ENCODE results near the gene USP9X. TPM values are rescaled to one million over a fixed set of nuclear protein-coding genes. Genes with fewer than 3 reads are reported as not detected.

USP9X gene
- total RNA-seq, 1 donor from 2014 or later = 68.3 TPM

DNA sequence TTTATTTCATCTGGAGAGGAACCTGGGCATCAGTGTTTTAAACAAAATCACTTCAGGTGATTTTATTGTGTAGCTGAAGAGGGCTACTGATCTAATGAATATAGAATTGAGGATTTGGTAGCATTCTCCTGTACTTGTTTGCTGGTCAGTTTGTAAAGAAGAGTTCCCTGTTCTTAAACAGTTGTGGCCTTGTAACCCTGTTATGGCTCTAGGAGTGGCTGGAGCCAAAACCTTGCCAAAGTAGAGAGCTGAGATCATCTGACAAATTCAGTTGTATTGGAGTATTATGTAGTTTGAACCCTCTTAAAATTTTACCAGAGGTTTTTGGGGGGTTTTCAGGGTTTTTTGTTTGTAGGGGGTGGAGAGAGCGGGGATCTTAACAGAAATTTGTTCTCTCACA is 36.5 kb downstream of the USP9X start:
- Mint-ChIP-seq H3K27ac (no peak overlapping the region), H3K4me1 (peaks cover 76% of the 10 kb centered on the region), H3K4me3 (no peak overlapping the region), H3K36me3 (ENCODE audit: low read depth) (peaks cover 15% of the 10 kb centered on the region), H3K27me3 (no peaks in the 10 kb centered on the region), H3K9me3 (no peaks in the 10 kb centered on the region)
- no peak for DNase-seq
- POLR2A ChIA-PET = no interaction called here
- CTCF ChIA-PET = no interaction called here
- TF ChIP-seq CTCF (IDR thresholded peaks at IDR 0.05) = no peak
- no peak for ATAC-seq (ENCODE audit: low read depth)
- intact Hi-C loops (cut with micrococcal nuclease) = no loop called here

DNA sequence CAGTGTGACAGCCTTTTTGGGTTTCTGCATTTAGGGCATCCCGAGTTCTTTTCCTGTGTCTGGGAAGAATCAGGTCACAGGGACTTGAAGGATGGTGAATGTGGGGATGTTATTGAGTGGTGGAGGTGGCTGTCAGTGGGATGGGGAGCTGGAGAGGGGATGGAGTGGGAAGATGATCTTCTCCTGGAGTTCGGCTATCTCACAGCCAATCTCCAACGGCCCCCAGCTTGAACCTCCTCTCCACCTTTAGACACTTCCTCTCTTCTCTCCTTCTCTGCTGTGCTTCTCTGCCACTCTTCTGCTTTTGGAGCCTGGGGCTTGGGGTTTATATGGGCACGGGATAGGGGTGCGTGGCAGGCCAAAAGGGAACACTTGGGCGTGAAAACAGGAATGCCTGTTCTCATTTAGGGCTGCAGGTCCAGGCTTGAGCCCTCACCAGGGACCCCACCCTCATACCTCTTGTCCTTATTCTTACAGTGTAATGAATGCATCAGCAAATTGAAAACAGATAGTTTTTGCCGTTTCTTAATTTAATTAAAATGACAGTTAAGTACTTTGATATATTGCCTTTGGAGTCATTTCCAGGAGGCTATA is 37.5 kb downstream of the USP9X start:
- ChIA-PET POLR2A (no interaction called here), CTCF (no interaction called here)
- peaks cover 16% of the 10 kb centered on the region for H3K36me3 Mint-ChIP-seq (ENCODE audit: low read depth)
- no peak for TF ChIP-seq CTCF (IDR thresholded peaks at IDR 0.05)
- no peaks in the 10 kb centered on the region for H3K9me3 Mint-ChIP-seq
- peaks cover 72% of the 10 kb centered on the region for H3K4me1 Mint-ChIP-seq
- no peak for DNase-seq
- H3K27me3 Mint-ChIP-seq = no peaks in the 10 kb centered on the region
- ATAC-seq (ENCODE audit: low read depth) = no peak
- intact Hi-C loops (cut with micrococcal nuclease) = no loop called here
- H3K4me3 Mint-ChIP-seq = no peak overlapping the region
- no peak overlapping the region for H3K27ac Mint-ChIP-seq

DNA sequence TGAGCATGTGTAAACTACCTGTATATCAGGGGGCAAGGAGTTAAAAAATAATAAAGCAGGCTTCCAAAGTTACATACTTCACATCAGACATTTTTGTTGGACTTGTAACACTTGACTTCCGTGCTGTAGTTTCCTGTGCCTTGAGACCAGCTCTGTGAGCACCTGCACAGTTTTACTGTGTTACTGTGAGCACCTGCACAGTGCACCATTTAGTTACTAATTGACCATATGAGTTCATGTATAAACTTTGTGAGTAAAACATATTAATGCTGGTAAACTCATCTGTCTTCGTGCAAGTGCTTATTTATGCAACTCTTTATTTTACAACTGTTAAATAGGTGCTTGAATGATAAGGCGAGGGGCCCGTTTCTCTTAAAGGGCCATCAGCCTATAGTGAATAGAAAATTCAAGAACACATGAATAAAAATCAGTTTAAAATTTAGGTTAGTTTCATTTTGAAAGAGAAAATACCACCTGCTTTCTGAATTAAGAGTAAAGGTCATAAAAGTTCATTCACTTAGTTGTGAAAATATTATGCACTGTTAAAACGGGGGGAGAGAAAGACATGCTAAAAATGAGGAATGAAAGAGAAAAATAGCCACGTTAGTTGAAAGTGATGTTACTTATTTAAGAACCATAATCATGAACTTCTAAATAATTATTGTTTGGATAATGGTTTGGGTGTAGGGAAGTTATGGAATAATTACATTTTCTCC is 42.4 kb downstream of the USP9X start:
- Mint-ChIP-seq H3K27ac (no peak overlapping the region), H3K9me3 (no peaks in the 10 kb centered on the region), H3K27me3 (no peaks in the 10 kb centered on the region), H3K36me3 (ENCODE audit: low read depth) (peaks cover 31% of the 10 kb centered on the region), H3K4me3 (no peak overlapping the region), H3K4me1 (peaks cover 33% of the 10 kb centered on the region)
- DNase-seq = no peak
- ATAC-seq (ENCODE audit: low read depth) = no peak
- no peak for TF ChIP-seq CTCF (IDR thresholded peaks at IDR 0.05)
- ChIA-PET CTCF (no interaction called here), POLR2A (no interaction called here)
- intact Hi-C loops (cut with micrococcal nuclease) = no loop called here

DNA sequence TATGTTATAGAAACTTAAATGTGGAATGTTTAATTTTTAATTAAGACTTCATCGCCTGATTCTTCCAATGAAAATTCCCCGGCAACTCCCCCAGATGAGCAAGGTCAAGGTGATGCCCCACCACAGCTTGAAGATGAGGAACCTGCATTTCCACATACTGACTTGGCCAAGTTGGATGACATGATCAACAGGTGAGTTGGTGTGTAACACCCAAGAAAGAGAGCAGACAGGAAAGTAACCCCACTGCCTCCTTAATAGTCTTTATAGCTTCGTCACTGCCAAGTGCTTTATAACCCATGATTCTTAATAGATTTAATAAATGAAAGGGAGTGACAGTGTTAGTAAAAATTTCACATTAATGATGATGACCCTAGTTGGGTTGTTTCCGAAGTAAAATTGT is 43.7 kb downstream of the USP9X start:
- Mint-ChIP-seq H3K4me1 (peaks cover 24% of the 10 kb centered on the region), H3K4me3 (no peak overlapping the region), H3K27ac (no peak overlapping the region), H3K27me3 (no peaks in the 10 kb centered on the region), H3K9me3 (no peaks in the 10 kb centered on the region), H3K36me3 (ENCODE audit: low read depth) (peaks cover 37% of the 10 kb centered on the region)
- ATAC-seq (ENCODE audit: low read depth) = no peak
- intact Hi-C loops (cut with micrococcal nuclease) = no loop called here
- CTCF ChIA-PET = no interaction called here
- TF ChIP-seq CTCF (IDR thresholded peaks at IDR 0.05) = no peak
- DNase-seq = no peak
- POLR2A ChIA-PET = no interaction called here

GRCh38 chrX:41131766-41132165 is 46.5 kb downstream of the USP9X start:
- H3K36me3 Mint-ChIP-seq (ENCODE audit: low read depth) = peaks cover 43% of the 10 kb centered on the region
- DNase-seq (no peak), ATAC-seq (ENCODE audit: low read depth) (no peak)
- no peak for TF ChIP-seq CTCF (IDR thresholded peaks at IDR 0.05)
- no peaks in the 10 kb centered on the region for H3K27me3 Mint-ChIP-seq
- CTCF ChIA-PET = no interaction called here
- no peak overlapping the region for H3K4me3 Mint-ChIP-seq
- POLR2A ChIA-PET = no interaction called here
- H3K4me1 Mint-ChIP-seq = peaks cover 10% of the 10 kb centered on the region
- intact Hi-C loops (cut with micrococcal nuclease) = no loop called here
- no peak overlapping the region for H3K27ac Mint-ChIP-seq
- no peaks in the 10 kb centered on the region for H3K9me3 Mint-ChIP-seq

All from activated B cell treated with CpG ODN at 0.5 μM for 24 hours (primary cell).